GM23338 (cell line): Measurements from ENCODE around the gene ADAMTS7. TPM values are rescaled to one million over a fixed set of nuclear protein-coding genes. Genes with fewer than 3 reads are reported as not detected.
"Not testable (repeated sequence)": the region's sequence is repeated elsewhere in the genome, so short reads cannot be mapped to it uniquely, and the experiment has no call there.

ENCODE experiments used
- ATAC-seq: fragments of 200-7000 bp; cut with Tn5 transposase; 3 replicates; pipeline ENCODE4 v1.9.1; 2020
- DNase-seq: peaks from one replicate; pipeline ENCODE4 v3.0.0-alpha.2; 2015; ENCODE audit warnings: low spot score
- H2AFZ ChIP-seq: fragments of 200-600 bp; sonication (generic); 2 replicates; pipeline ENCODE4 v1.8.0; 2016; ENCODE audit warnings: antibody characterized with exemption, mild to moderate bottlenecking, moderate library complexity
- H3F3A ChIP-seq: fragments of 200-600 bp; sonication (generic); replicated peaks from 2 replicates; pipeline ENCODE4 v1.8.0; 2017; ENCODE audit warnings: antibody characterized with exemption, mixed run types, low read depth
- H3K27ac ChIP-seq: fragments of 200-600 bp; sonication (generic); 2 replicates; pipeline ENCODE4 v1.6.1; 2016; ENCODE audit warnings: low read depth
- H3K27me3 ChIP-seq: fragments of 200-600 bp; sonication (generic); 2 replicates; pipeline ENCODE4 v1.8.0; 2016; ENCODE audit warnings: mild to moderate bottlenecking, mixed run types, moderate library complexity; ENCODE audit not compliant: insufficient read depth
- H3K36me3 ChIP-seq: fragments of 200-600 bp; sonication (generic); 2 replicates; pipeline ENCODE4 v1.8.0; 2016; ENCODE audit warnings: mild to moderate bottlenecking; ENCODE audit not compliant: insufficient read depth
- H3K4me1 ChIP-seq: fragments of 200-600 bp; sonication (generic); 2 replicates; pipeline ENCODE4 v1.8.0; 2016; ENCODE audit warnings: mild to moderate bottlenecking, moderate library complexity; ENCODE audit not compliant: insufficient read depth
- H3K4me2 ChIP-seq: fragments of 200-600 bp; sonication (generic); 2 replicates; pipeline ENCODE4 v1.7.1; 2017; ENCODE audit warnings: mixed run types
- H3K4me3 ChIP-seq: fragments of 200-600 bp; sonication (generic); 2 replicates; pipeline ENCODE4 v1.6.1; 2016; ENCODE audit warnings: mixed run types
- H3K79me2 ChIP-seq: fragments of 200-600 bp; sonication (generic); replicated peaks from 2 replicates; pipeline ENCODE4 v1.8.0; 2017; ENCODE audit warnings: mild to moderate bottlenecking; ENCODE audit not compliant: insufficient read depth
- H3K9me2 ChIP-seq: fragments of 200-600 bp; sonication (generic); 2 replicates; pipeline ENCODE4 v1.8.0; 2017; ENCODE audit not compliant: insufficient read depth
- H4K20me1 ChIP-seq: fragments of 200-600 bp; sonication (generic); replicated peaks from 2 replicates; pipeline ENCODE4 v1.8.0; 2017; ENCODE audit warnings: mild to moderate bottlenecking; ENCODE audit not compliant: insufficient read depth
- H3K27ac Mint-ChIP-seq: 2 replicates; pipeline ENCODE4 v1.8.0; 2020; ENCODE audit warnings: inconsistent platforms, mild to moderate bottlenecking, moderate library complexity, mixed read lengths
- H3K27me3 Mint-ChIP-seq: 3 replicates; pipeline ENCODE4 v1.8.0; 2022; ENCODE audit warnings: low read depth, mild to moderate bottlenecking, moderate library complexity, mixed read lengths, inconsistent platforms; ENCODE audit not compliant: insufficient read depth, poor library complexity
- H3K36me3 Mint-ChIP-seq: 3 replicates; pipeline ENCODE4 v1.8.0; 2021; ENCODE audit warnings: low read depth, mild to moderate bottlenecking, inconsistent platforms, moderate library complexity, mixed read lengths
- H3K4me1 Mint-ChIP-seq: 3 replicates; pipeline ENCODE4 v1.8.0; 2020; ENCODE audit warnings: mild to moderate bottlenecking, inconsistent platforms, mixed read lengths
- H3K4me3 Mint-ChIP-seq: 3 replicates; pipeline ENCODE4 v1.8.0; 2021; ENCODE audit warnings: moderate library complexity, mild to moderate bottlenecking, inconsistent platforms, mixed read lengths
- H3K9me3 Mint-ChIP-seq: 3 replicates; pipeline ENCODE4 v1.8.0; 2020; ENCODE audit warnings: moderate library complexity, mild to moderate bottlenecking, inconsistent platforms, mixed read lengths
- CREB1 ChIP-seq: fragments of 250-450 bp; sonication (Bioruptor Pico); IDR thresholded peaks from 2 replicates; pipeline ENCODE4 v1.5.0; 2020; ENCODE audit warnings: low read depth, mild to moderate bottlenecking, moderate library complexity
- CTCF ChIP-seq, 2 experiments: fragments of 200-600 bp in 1 of 2; sonication (generic) in 1 of 2; conservative IDR thresholded peaks; 2 replicates each; pipeline versions ENCODE4 v1.5.1 to v1.6.1; 2016 to 2017; ENCODE audit warnings: antibody characterized with exemption in 2 of 2, low read depth in 2 of 2, mild to moderate bottlenecking in 2 of 2, moderate library complexity in 1 of 2
- ETS1 ChIP-seq: IDR thresholded peaks from 2 replicates; pipeline ENCODE4 v1.6.1; 2016; ENCODE audit warnings: antibody characterized with exemption
- EZH2 ChIP-seq: fragments of 200-600 bp; sonication (generic); IDR thresholded peaks from one replicate; pipeline ENCODE4 v1.8.0; 2017; ENCODE audit warnings: antibody characterized with exemption, mild to moderate bottlenecking, low read depth; ENCODE audit not compliant: unreplicated experiment
- EZH2phosphoT487 ChIP-seq: fragments of 200-600 bp; sonication (generic); IDR thresholded peaks from one replicate; pipeline ENCODE4 v1.8.1; 2018; ENCODE audit warnings: antibody characterized with exemption; ENCODE audit not compliant: unreplicated experiment
- REST ChIP-seq: IDR thresholded peaks from one replicate; pipeline ENCODE4 v1.6.1; 2018; ENCODE audit warnings: antibody characterized with exemption; ENCODE audit not compliant: unreplicated experiment
- ZNF331 ChIP-seq: fragments of 250-450 bp; sonication (Bioruptor Pico); IDR thresholded peaks from 2 replicates; pipeline ENCODE4 v1.5.0; 2020; ENCODE audit warnings: low read depth, mild to moderate bottlenecking, moderate library complexity
- polyA plus RNA-seq: library from polyadenylated mRNA; unstranded; fragments of >200 nt; fragmentation: Nextera tagmentation; extraction: Ambion mirVana; gene quantifications from 2 replicates; pipeline ENCODE4 v1.2.1, GENCODE V29; 2016
- total RNA-seq: library from RNA; depleted of rRNA; stranded (reverse); fragments of >200 nt; shearing (Covaris generic); gene quantifications from 2 replicates; pipeline ENCODE4 v1.2.3, GENCODE V29; 2014

The ADAMTS7 gene
- total and polyA plus RNA-seq, 2 experiments from 2014 or later: 11.6 to 52.7 TPM

- no peak overlapping the region for H2AFZ ChIP-seq
- H3K4me3 Mint-ChIP-seq: no peak overlapping the region
- H3K9me3 Mint-ChIP-seq: no peaks in the 10 kb centered on the region
- H3K27ac ChIP-seq: 0 out of 2 replicates have a peak overlapping the region, but pooled peaks have one; percentile 72
- peaks cover 5% of the 10 kb centered on the region; the same call in 1 of the 2 replicates for H3K4me1 ChIP-seq
- peaks cover 6% of the 10 kb centered on the region for H3K27me3 Mint-ChIP-seq
- H3K27me3 ChIP-seq: no peaks in the 10 kb centered on the region
- ATAC-seq (peak; percentile 8), DNase-seq (no peak)
- H3K4me2 ChIP-seq: 0 out of 2 replicates have a peak overlapping the region, but pooled peaks have one; percentile 51
- no peak overlapping the region for H3K4me3 ChIP-seq
- H4K20me1 ChIP-seq: no peaks in the 10 kb centered on the region; the same call in 1 of the 2 replicates
- H3K4me1 Mint-ChIP-seq: peaks cover 17% of the 10 kb centered on the region
- no peak overlapping the region for H3K27ac Mint-ChIP-seq
- H3K36me3 ChIP-seq: no peaks in the 10 kb centered on the region
- TF ChIP-seq CTCF (conservative IDR thresholded peaks at IDR 0.05; ENCODE audit: low read depth in 2 of 2) (peak; percentile 19 to 36; a peak in 3 of 4 replicates), CREB1 (no peak)
- H3F3A ChIP-seq: no peaks in the 10 kb centered on the region
- 0 out of 3 replicates have a peak, but pooled peaks cover 3% of the 10 kb centered on the region for H3K36me3 Mint-ChIP-seq
- no peaks in the 10 kb centered on the region for H3K9me2 ChIP-seq
- H3K79me2 ChIP-seq: no peaks in the 10 kb centered on the region
Observed at GRCh38 chr15:78767331-78767951, 43.8 kb downstream of the ADAMTS7 start.

- not testable (repeated sequence) for ATAC-seq, H3K4me3 Mint-ChIP-seq, H3K9me2 ChIP-seq, H3K36me3 ChIP-seq, H2AFZ ChIP-seq, H3K4me3 ChIP-seq, H3K9me3 Mint-ChIP-seq, H3K27me3 Mint-ChIP-seq, H3K79me2 ChIP-seq, H3F3A ChIP-seq, H3K27ac ChIP-seq, H3K4me1 ChIP-seq, H3K4me2 ChIP-seq, DNase-seq, H3K36me3 Mint-ChIP-seq, H3K27me3 ChIP-seq, H4K20me1 ChIP-seq
- Mint-ChIP-seq H3K4me1 (peaks cover 17% of the 10 kb centered on the region), H3K27ac (peak overlapping the region; percentile 31; the same call in 1 of the 2 replicates)
Observed at GRCh38 chr15:78766641-78767071, 44.6 kb downstream of the ADAMTS7 start.

- Histone ChIP-seq H3K4me3 (no peak overlapping the region), H3K36me3 (no peaks in the 10 kb centered on the region), H3K27ac (no peak overlapping the region), H3F3A (no peaks in the 10 kb centered on the region), H3K27me3 (no peaks in the 10 kb centered on the region), H2AFZ (no peak overlapping the region), H3K79me2 (no peaks in the 10 kb centered on the region), H3K4me2 (no peak overlapping the region), H3K9me2 (no peaks in the 10 kb centered on the region), H4K20me1 (no peaks in the 10 kb centered on the region; the same call in 1 of the 2 replicates), H3K4me1 (peaks cover 5% of the 10 kb centered on the region; the same call in 1 of the 2 replicates)
- no peak for TF ChIP-seq ETS1
- no peak for TF ChIP-seq EZH2phosphoT487
- TF ChIP-seq EZH2: no peak
- TF ChIP-seq ZNF331 (CRISPR knock-in tag): no peak
- TF ChIP-seq REST: no peak
- DNase-seq (no peak), ATAC-seq (no peak)
- Mint-ChIP-seq H3K27ac (no peak overlapping the region), H3K4me1 (peaks cover 17% of the 10 kb centered on the region), H3K27me3 (peaks cover 9% of the 10 kb centered on the region), H3K4me3 (no peak overlapping the region), H3K36me3 (no peaks in the 10 kb centered on the region), H3K9me3 (no peaks in the 10 kb centered on the region)
Observed at GRCh38 chr15:78766041-78766440, 45.2 kb downstream of the ADAMTS7 start.
